Thoracic aorta (tissue), 2 donors: ENCODE results near the gene GRSF1. TPM values are rescaled to one million over a fixed set of nuclear protein-coding genes. Genes with fewer than 3 reads are reported as not detected.

ENCODE experiments used
- ATAC-seq: fragments of 150-250 bp; one replicate; pipeline ENCODE4 v1.8.0; 2017; ENCODE audit warnings: low read depth; ENCODE audit not compliant: insufficient number of reproducible peaks, low FRiP score
- DNase-seq: peaks from one replicate; pipeline ENCODE4 v3.0.0-alpha.2; 2020; ENCODE audit warnings: low spot score
- H3K27ac ChIP-seq, 2 donors: fragments of 200-600 bp; sonication (generic); 1 replicate in 1 of 2; 2 replicates in 1 of 2; pipeline ENCODE4 v1.5.1; 2016; ENCODE audit warnings: mild to moderate bottlenecking in 2 of 2, moderate library complexity in 2 of 2
- H3K27me3 ChIP-seq: fragments of 200-600 bp; sonication (generic); replicated peaks from 2 replicates; pipeline ENCODE4 v1.6.0; 2016; ENCODE audit warnings: mild to moderate bottlenecking; ENCODE audit not compliant: insufficient read depth
- H3K36me3 ChIP-seq: fragments of 200-600 bp; sonication (generic); one replicate; pipeline ENCODE4 v1.5.1; 2016
- H3K4me1 ChIP-seq, 2 donors: fragments of 200-600 bp; sonication (generic); 1 replicate in 1 of 2; 2 replicates in 1 of 2; pipeline versions ENCODE4 v1.5.1 to v1.6.0; 2016; ENCODE audit warnings: low read depth in 2 of 2, mild to moderate bottlenecking in 1 of 2; ENCODE audit not compliant: control insufficient read depth in 1 of 2
- H3K4me3 ChIP-seq: fragments of 200-600 bp; sonication (generic); 2 replicates; pipeline ENCODE4 v1.5.1; 2016; ENCODE audit warnings: mild to moderate bottlenecking
- H3K9me3 ChIP-seq: fragments of 200-600 bp; sonication (generic); 2 replicates; pipeline ENCODE4 v1.5.1; 2016
- total RNA-seq, 2 donors: library from RNA; depleted of rRNA; stranded (reverse); fragments of >200 nt; gene quantifications; one replicate each; pipeline versions ENCODE4 v1.1.0 to v1.2.3, GENCODE V29; 2016
- TF ChIP-seq, protein P1 (sequence below): fragments of 200-600 bp; sonication (generic); IDR thresholded peaks from one replicate; pipeline ENCODE4 v1.5.1; 2019; ENCODE audit warnings: antibody characterized with exemption

The GRSF1 gene, protein sequence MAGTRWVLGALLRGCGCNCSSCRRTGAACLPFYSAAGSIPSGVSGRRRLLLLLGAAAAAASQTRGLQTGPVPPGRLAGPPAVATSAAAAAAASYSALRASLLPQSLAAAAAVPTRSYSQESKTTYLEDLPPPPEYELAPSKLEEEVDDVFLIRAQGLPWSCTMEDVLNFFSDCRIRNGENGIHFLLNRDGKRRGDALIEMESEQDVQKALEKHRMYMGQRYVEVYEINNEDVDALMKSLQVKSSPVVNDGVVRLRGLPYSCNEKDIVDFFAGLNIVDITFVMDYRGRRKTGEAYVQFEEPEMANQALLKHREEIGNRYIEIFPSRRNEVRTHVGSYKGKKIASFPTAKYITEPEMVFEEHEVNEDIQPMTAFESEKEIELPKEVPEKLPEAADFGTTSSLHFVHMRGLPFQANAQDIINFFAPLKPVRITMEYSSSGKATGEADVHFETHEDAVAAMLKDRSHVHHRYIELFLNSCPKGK
- 10 to 100 TPM; 46.2 to 64.5 TPM for total RNA-seq

DNA sequence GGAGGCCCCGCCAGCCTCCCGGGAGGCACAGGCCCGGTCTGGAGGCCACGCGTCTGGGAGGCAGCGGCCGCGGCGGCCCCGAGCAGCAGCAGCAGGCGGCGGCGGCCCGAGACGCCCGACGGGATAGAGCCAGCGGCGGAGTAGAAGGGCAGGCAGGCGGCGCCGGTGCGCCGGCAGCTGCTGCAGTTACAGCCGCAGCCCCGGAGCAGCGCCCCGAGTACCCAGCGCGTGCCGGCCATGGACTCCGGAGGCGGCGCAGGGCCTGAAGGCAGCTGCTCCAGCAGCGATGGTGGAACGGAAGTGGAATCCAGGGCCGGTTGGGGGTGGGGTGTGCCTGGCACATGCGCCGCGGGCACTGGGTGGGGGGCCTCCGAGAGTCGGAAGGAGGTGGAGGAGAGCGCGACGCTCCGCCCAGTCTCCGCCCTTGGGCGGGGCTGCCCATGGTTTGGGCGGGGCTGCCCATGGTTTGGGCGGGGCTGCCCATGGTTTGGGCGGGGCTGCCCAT, at the start of gene GRSF1:
Gene GRSF1 (minus strand): TSS at position 302 of the 505 bp plus-strand sequence. CDS start 63 bp downstream, at position 239.
- peak; percentile 85 for ATAC-seq
- H3K4me3 ChIP-seq = peak within 1 kb of the TSS; percentile 92
- no peaks in the 10 kb centered on the region for H3K9me3 ChIP-seq
- no peaks in the 10 kb centered on the region for H3K27me3 ChIP-seq
- TF ChIP-seq, protein P1, sequence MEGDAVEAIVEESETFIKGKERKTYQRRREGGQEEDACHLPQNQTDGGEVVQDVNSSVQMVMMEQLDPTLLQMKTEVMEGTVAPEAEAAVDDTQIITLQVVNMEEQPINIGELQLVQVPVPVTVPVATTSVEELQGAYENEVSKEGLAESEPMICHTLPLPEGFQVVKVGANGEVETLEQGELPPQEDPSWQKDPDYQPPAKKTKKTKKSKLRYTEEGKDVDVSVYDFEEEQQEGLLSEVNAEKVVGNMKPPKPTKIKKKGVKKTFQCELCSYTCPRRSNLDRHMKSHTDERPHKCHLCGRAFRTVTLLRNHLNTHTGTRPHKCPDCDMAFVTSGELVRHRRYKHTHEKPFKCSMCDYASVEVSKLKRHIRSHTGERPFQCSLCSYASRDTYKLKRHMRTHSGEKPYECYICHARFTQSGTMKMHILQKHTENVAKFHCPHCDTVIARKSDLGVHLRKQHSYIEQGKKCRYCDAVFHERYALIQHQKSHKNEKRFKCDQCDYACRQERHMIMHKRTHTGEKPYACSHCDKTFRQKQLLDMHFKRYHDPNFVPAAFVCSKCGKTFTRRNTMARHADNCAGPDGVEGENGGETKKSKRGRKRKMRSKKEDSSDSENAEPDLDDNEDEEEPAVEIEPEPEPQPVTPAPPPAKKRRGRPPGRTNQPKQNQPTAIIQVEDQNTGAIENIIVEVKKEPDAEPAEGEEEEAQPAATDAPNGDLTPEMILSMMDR = no peak
- peaks cover 5% of the 10 kb centered on the region for H3K36me3 ChIP-seq
- DNase-seq = peak; percentile 77
- peaks cover 25 to 26% of the 10 kb centered on the region in 2 donors for H3K4me1 ChIP-seq
- peak within 1 kb of the TSS; percentile 91 to 97 for H3K27ac ChIP-seq

DNA sequence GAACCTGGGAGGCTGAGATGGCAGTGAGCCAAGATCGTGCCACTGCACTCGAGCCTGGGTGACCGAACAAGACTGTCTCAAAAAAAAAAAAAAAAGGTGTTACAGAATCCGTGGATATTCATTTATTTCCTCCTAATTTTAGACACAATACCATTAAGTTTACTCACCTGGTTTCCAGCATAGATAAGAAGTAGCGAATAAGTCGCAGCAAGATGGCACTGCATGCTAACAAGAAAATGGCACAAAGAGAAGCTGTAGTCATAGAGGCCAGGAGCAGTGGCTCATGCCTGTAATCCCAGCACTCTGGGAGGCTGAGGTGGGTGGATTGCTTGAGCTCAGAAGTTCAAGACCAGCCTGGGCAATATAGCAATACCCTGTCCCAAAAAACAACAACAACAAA, 45.5 kb upstream of the GRSF1 start:
- no peak for ATAC-seq

DNA sequence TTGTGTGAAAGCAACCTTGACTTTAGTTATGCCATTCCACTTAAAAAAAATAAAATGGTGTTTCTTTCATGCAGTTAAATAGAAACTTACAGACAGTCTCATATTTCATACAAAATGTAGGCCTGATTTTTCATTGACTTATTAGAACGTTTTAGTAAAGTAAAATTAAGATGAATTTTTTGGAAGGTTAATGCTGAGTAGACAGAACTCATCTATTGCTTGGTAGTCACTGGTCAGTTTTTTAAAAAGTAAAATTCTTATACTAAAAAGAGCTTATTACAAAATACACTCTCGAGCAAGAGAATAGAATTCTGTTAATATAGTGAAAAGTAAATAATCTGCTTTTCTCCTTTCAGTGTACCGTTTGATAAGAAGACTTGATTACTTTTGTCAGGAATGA, 41.0 kb upstream of the GRSF1 start:
- ATAC-seq = no peak
- TF ChIP-seq, protein P1 = no peak
- no peaks in the 10 kb centered on the region for H3K9me3 ChIP-seq
- H3K36me3 ChIP-seq = no peaks in the 10 kb centered on the region
- H3K27ac ChIP-seq = no peak overlapping the region
- H3K4me1 ChIP-seq = no peaks in the 10 kb centered on the region
- DNase-seq = no peak
- H3K27me3 ChIP-seq = no peaks in the 10 kb centered on the region
- H3K4me3 ChIP-seq = no peak overlapping the region

More for the DNA sequence above, 45.5 kb upstream of the GRSF1 start:
- H3K27ac ChIP-seq = no peak overlapping the region
- H3K36me3 ChIP-seq = no peaks in the 10 kb centered on the region
- no peaks in the 10 kb centered on the region for H3K9me3 ChIP-seq
- TF ChIP-seq, protein P1 = no peak
- DNase-seq = no peak
- no peaks in the 10 kb centered on the region for H3K4me1 ChIP-seq
- no peaks in the 10 kb centered on the region for H3K27me3 ChIP-seq
- no peak overlapping the region for H3K4me3 ChIP-seq

DNA sequence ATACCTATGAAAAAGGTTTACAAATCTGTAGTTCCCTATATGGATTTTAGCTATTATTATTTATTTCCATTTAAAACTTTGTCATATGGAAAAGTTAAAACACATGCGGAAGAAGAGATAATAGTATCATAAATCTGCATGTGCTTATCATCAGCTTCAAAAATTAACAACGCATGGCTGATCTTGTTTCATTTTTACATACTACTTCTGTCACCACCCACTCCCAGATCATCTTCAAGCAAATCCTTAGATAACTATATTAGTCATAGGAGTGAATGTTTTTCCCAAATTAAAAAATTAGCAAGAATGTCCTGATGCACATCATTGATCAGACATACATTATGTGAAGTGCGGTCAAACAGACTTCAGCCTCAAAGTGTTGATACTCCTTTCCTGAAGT, 37.9 kb upstream of the GRSF1 start:
- Histone ChIP-seq H3K4me3 (no peak overlapping the region), H3K27me3 (no peaks in the 10 kb centered on the region), H3K4me1 (no peaks in the 10 kb centered on the region), H3K36me3 (no peaks in the 10 kb centered on the region), H3K9me3 (no peaks in the 10 kb centered on the region), H3K27ac (no peak overlapping the region)
- ATAC-seq (no peak), DNase-seq (no peak)
- TF ChIP-seq, protein P1 = no peak

DNA sequence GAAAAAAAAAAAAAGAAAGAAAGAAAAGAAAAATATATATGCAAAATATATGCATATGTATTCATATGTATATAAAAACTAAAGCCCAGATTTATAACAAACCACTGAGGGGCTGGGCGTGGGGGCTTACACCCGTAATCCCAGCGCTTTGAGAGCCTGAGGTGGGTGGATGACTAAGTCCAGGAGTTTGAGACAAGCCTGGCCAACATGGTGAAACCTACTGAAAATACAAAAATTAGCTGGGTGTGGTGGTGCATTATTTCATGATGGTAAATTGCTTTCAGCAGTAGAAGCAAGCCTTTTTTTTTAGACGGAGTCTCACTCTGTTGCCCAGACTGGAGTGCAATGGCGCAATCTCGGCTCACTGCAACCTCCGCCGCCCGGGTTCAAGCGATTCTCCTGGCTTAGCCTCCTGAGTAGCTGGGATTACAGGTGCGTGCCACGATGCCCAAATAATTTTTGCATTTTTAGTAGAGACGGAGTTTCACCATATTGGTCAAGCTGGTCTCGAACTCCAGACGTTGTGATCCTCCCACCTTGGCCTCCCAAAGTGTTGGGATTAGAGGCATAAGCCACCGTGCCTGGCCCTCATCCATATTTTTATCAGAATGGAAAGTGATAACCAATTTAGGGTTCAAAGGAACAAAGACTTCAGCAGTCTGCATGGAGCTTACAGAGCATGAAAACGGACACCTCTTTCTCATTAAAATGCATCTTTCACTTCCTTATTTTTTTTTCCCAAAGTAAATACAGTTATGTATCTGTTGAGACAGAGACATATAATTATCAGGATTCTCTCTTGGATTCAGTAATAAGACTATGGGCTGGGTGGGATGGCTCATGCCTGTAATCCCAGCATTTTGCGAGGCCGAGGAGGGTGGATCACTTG, 34.8 kb upstream of the GRSF1 start:
- ATAC-seq = no peak
- no peak for DNase-seq
- TF ChIP-seq, protein P1 = no peak
- Histone ChIP-seq H3K27me3 (no peaks in the 10 kb centered on the region), H3K27ac (no peak overlapping the region), H3K36me3 (no peaks in the 10 kb centered on the region), H3K4me1 (no peaks in the 10 kb centered on the region), H3K9me3 (no peaks in the 10 kb centered on the region), H3K4me3 (no peak overlapping the region)
